ENCODE data around the gene PPP1R14C.
"Not testable (repeated sequence)": the region's sequence is repeated elsewhere in the genome, so short reads cannot be mapped to it uniquely, and the experiment has no call there.

The PPP1R14C gene, protein sequence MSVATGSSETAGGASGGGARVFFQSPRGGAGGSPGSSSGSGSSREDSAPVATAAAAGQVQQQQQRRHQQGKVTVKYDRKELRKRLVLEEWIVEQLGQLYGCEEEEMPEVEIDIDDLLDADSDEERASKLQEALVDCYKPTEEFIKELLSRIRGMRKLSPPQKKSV

GRCh38 chr6:150142670-150143515, at the start of gene PPP1R14C:
Gene PPP1R14C, plus strand, starts transcription at chr6:150143044. Its CDS starts 149 bp downstream, at chr6:150143193.
- DNase-seq: peak; percentile 44

- no peak for DNase-seq
Measured at GRCh38 chr6:150093397-150093796, 49.4 kb upstream of the PPP1R14C start.

GRCh38 chr6:150098155-150098554, 44.7 kb upstream of the PPP1R14C start:
- no peak for DNase-seq

GRCh38 chr6:150099546-150099945, 43.3 kb upstream of the PPP1R14C start:
- DNase-seq: no peak

DNA sequence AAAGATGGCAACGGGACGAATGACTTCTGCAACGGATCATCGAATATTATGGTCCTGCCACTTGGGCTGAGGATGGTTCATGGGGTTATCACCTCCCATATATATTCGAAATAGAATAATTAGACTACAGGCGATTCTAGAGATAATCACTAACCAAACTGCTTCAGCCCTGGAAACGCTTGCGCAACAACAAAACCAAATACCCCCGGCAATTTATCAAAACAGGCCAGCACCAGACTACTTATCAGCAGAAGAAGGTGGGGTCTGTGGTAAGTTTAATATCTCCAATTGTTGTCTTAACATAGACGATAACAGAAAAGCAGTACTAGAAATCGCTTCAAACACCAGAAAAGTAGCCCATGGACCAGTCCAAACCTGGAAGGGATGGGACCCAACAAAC, 42.9 kb upstream of the PPP1R14C start:
- no peak for DNase-seq

DNA sequence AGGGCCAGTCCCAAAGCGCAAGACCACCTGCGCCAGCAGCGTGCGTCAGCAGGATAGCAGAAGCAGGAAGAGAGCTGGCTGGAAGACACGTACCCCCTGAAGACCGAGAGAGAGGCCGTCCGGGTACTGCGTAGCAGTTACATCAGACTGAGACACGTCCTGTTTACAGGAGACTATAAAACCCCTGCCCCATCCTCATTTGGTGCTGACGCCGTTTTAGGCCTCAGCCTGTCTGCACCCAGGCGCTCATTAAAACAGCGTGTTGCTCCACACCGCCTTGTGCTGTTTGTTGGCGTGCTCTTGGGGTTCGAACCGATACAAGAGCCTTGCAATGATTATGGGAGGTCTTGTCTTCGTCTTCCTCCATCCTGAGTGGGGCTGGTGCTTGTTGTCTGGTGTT, 42.1 kb upstream of the PPP1R14C start:
- DNase-seq: no peak

GRCh38 chr6:150102750-150103270, 40.0 kb upstream of the PPP1R14C start:
- DNase-seq: no peak

- DNase-seq: no peak
Measured at GRCh38 chr6:150112233-150112632, 30.6 kb upstream of the PPP1R14C start.

GRCh38 chr6:150115769-150116168, 27.1 kb upstream of the PPP1R14C start:
- DNase-seq: no peak

- DNase-seq: no peak
Measured at GRCh38 chr6:150116200-150116800, 26.5 kb upstream of the PPP1R14C start.

DNA sequence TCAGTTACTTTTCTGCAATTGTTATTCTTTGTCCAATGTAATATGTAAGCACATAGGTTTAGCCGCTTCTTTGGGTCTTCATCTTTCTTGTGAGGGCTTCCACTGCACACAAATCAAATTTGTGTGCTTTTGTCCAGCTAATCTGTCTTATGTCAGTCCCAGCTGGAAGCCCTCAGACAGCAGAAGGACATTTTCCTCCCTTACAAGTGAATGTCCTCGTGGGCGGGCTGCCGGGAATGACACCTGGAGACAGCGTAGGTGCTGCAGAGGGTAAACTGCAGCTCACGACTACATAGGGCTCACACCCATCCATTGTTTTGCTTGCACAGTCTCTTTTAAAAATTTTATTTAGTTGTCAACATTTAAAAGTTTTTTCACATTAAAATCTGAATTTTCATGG, 24.6 kb upstream of the PPP1R14C start:
- DNase-seq: no peak

- peak; percentile 33 for DNase-seq
Measured at GRCh38 chr6:150118627-150119026, 24.2 kb upstream of the PPP1R14C start.

DNA sequence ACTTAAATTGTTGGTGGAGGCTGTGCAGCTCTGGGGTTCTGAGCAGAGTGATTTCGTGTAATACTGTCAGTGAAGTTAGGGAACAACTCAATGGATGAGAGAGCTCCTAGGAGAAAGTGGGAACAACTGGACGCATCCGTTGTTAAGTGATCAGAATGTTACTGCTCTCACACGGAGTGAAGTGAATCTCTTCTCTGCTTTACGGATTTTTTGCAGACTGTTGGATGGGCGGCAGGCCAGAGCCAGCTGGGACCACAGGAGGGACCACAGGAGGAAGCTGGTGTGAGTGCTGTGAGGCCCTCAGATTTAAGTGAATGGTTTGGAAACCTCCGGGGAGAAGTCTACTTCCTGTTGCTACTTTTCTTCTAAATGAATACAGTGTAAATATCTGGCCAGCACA, 23.7 kb upstream of the PPP1R14C start:
- DNase-seq: no peak

GRCh38 chr6:150123645-150124044, 19.2 kb upstream of the PPP1R14C start:
- no peak for DNase-seq

GRCh38 chr6:150124235-150124634, 18.6 kb upstream of the PPP1R14C start:
- no peak for DNase-seq

DNA sequence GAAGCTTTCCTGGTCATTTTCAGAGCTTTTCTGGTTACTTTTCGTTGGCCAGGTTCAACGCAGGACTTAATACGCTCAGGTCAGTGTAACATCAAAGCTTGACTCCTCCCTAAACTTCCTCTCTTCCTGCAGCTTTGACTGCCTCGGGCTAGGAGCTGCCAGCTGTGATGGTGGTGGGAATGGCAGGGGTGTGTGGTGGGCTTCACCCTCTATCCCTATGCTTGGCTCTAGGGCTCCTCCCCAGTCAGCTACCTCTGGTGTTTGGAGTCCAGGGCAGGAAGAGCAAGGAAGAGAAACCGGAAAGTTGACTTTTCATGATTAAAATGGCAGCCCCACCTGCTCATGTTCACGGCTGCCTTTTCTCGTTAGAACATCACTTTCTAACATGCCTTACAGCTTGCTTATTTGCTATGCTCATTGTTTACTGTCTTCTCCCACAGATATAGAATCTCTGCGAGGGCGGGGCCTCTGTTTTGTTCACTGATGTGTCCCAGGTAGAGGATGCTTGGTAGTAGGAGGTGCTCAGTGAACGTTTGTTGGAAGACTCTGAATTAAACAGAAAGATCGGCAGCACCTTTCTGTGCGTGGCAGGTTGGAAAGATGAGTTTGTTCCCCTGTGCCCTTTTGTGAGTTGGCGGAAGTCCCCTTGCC, 16.1 kb upstream of the PPP1R14C start:
- DNase-seq: no peak

GRCh38 chr6:150128425-150128824, 14.4 kb upstream of the PPP1R14C start:
- no peak for DNase-seq

- DNase-seq: no peak
Measured at GRCh38 chr6:150129616-150130505, 13.0 kb upstream of the PPP1R14C start.

DNA sequence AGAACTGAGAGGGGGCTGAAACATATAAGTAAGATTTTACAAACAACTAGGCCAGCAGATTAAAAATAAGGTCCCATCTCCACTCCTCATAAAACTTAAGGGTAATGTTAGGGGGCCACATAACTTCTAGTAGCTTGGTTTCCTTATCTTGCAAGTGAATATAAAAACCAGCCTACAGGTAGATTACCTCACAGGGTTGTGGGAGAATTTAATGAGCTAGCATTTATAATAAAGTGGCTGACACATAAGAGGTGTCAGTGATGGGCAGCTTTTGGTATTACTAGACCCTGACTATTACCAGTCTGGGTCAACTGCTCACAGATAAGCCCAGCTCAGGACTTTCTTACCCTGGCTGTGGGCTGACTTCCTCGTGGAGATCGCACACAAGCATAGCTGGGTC, 9.2 kb upstream of the PPP1R14C start:
- no peak for DNase-seq

GRCh38 chr6:150134280-150134920, 8.4 kb upstream of the PPP1R14C start:
- no peak for DNase-seq

GRCh38 chr6:150137711-150138110, 5.1 kb upstream of the PPP1R14C start:
- DNase-seq: not testable (repeated sequence)

GRCh38 chr6:150138638-150139037, 4.2 kb upstream of the PPP1R14C start:
- DNase-seq: no peak

Measured in NCI-H510A (cell line).